ENCODE measurements around the gene GLA. TPM values are rescaled to one million over a fixed set of nuclear protein-coding genes. Genes with fewer than 3 reads are reported as not detected.

GLA gene
- total and polyA plus RNA-seq, 7 donors, result 5.4 to 48.5 (median 14.4) TPM

DNA sequence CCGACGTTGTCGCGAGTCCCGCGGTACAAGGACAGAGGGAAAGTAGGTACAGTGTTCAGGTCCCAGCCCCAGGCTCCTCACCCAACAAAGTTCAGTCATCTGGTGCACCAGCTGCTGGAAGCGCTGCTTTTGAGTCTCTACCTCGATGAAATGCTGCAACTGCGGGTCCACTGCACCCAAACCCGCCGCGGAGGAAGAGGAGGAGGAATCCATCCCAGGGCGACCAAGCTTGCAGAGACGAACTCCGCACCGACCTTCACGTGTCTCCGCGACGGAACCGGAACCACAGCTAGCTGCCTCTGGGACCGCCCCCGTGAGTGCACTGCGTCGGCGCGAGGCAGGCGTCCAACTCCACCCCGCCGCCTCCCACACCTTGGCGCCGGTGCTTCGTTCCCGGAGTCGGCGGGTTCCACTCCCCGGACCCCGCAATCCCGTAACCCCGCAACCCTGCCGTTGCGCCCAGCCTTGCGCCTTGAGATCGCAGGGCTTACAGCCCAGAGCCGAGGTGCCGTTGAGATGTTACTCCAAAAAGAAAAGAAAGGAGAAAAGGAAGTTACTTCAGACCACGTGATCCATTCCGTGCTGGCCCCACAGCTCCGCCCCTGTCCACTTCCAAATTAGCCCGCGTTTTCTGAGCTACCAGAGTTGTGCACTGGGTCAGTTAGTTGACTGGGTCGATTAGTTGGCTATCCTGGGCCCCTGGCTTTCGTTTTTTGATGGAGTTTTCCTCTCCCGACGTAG lies 59.1 kb downstream of the GLA start, which contains the start of gene TIMM8A:
Gene TIMM8A (minus strand): TSS at position 291 of the 741 bp plus-strand sequence. CDS start 78 bp downstream, at position 213.
- intact Hi-C loops (cut with DNase I), result no loop called here
- WGBS, 3 donors, result 0 to 25% (median 0%) methylated on average over 17 to 55 of the region's 55 CpGs

DNA sequence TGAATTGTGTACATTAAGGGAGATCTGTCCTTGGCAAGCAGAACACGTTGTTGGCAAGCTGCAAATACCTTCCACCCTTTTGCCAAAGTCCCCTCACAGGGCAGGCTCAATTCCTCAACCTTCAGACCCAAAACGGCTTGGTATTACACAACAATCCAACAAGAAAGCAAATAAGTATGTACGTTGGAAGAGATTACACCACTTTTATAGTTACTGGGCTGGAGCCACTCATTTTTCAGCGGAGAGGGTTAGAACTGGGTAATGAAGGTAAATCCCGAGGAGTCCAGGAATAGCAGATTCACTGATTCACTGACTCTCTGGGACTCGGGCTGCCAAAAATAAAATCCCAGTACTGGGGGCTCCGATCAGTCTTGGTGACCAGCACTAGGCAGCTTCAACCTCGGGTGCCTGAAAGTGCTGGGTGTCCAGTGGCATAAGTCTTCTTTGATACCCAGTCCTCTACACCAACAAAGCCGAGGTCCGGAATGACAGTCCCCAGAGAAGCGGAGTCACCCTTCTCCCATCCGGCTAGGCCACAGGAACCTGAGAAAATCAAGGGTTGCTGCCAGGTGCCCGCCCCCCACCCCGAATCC lies 59.8 kb downstream of the GLA start:
- Histone ChIP-seq H3K9me3 (no peaks in the 10 kb centered on the region), H3K4me3 (peak overlapping the region; percentile 83), H3K27ac (peak overlapping the region; percentile 88), H3K27me3 (ENCODE audit: insufficient read depth in 3 of 3, low read length in 2 of 3) (no peaks in the 10 kb centered on the region), H3K4me1 (no peaks in the 10 kb centered on the region), H3K36me3 (ENCODE audit: insufficient read depth in 1 of 2, low read depth in 1 of 2) (peaks cover 0 to 10% of the 10 kb centered on the region in 2 donors)
- DNase-seq, result no peak
- WGBS, 3 donors, result 0 to 25% (median 1%) methylated on average over 12 to 14 of the region's 14 CpGs
- ATAC-seq, result peak; percentile 10 to 47 (median 32)
- intact Hi-C loops (cut with DNase I), result no loop called here
- TF ChIP-seq, protein P1, sequence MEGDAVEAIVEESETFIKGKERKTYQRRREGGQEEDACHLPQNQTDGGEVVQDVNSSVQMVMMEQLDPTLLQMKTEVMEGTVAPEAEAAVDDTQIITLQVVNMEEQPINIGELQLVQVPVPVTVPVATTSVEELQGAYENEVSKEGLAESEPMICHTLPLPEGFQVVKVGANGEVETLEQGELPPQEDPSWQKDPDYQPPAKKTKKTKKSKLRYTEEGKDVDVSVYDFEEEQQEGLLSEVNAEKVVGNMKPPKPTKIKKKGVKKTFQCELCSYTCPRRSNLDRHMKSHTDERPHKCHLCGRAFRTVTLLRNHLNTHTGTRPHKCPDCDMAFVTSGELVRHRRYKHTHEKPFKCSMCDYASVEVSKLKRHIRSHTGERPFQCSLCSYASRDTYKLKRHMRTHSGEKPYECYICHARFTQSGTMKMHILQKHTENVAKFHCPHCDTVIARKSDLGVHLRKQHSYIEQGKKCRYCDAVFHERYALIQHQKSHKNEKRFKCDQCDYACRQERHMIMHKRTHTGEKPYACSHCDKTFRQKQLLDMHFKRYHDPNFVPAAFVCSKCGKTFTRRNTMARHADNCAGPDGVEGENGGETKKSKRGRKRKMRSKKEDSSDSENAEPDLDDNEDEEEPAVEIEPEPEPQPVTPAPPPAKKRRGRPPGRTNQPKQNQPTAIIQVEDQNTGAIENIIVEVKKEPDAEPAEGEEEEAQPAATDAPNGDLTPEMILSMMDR (IDR thresholded peaks at IDR 0.05), result no peak

More for the DNA sequence above, 59.1 kb downstream of the GLA start, which contains the start of gene TIMM8A:
- TF ChIP-seq, protein P1 (IDR thresholded peaks at IDR 0.05), result no peak
- H3K9me3 ChIP-seq, result no peaks in the 10 kb centered on the region
- H3K4me1 ChIP-seq, result no peaks in the 10 kb centered on the region
- H3K27ac ChIP-seq, result peak within 1 kb of the TSS; percentile 88
- H3K4me3 ChIP-seq, result peak within 1 kb of the TSS; percentile 83
- H3K36me3 ChIP-seq (ENCODE audit: insufficient read depth in 1 of 2, low read depth in 1 of 2), result peaks cover 0 to 10% of the 10 kb centered on the region in 2 donors
- peak; percentile 80 to 90 for DNase-seq
- ATAC-seq, result peak; percentile 94 to 98 (median 97)
- no peaks in the 10 kb centered on the region for H3K27me3 ChIP-seq (ENCODE audit: insufficient read depth in 3 of 3, low read length in 2 of 3)

Other genes starting within 250 kb of the GLA start
- under 1 TPM; 0.02 to 0.06 (median 0.03) TPM for gene DRP2, start 188.1 kb downstream of the GLA start, total RNA-seq
- under 1 TPM; 0.07 to 0.09 (median 0.08) TPM for gene DRP2, start 188.1 kb downstream of the GLA start, polyA plus RNA-seq
- not detected for gene TAF7L, start 116.6 kb downstream of the GLA start, total RNA-seq
- under 1 TPM in 1 of 3 donors, not detected in 2; 0.04 TPM for gene TAF7L, start 116.6 kb downstream of the GLA start, polyA plus RNA-seq
- 10 to 100 TPM; 11.7 to 23.2 (median 13.5) TPM for gene TIMM8A, start 59.2 kb downstream of the GLA start, total RNA-seq
- gene TIMM8A, start 59.2 kb downstream of the GLA start, polyA plus RNA-seq, result 10 to 100 TPM; 11.0 to 35.3 (median 13.8) TPM
- 1 to 10 TPM in 3 of 4 donors, under 1 TPM in 1; 0.81 to 2.0 (median 1.3) TPM for gene BTK, start 21.7 kb downstream of the GLA start, total RNA-seq
- gene BTK, start 21.7 kb downstream of the GLA start, polyA plus RNA-seq, result under 1 TPM; 0.27 to 0.47 (median 0.37) TPM
- 100 to 1,000 TPM; 102 to 181 (median 132) TPM for gene RPL36A, start 16.9 kb downstream of the GLA start, total RNA-seq
- gene RPL36A, start 16.9 kb downstream of the GLA start, polyA plus RNA-seq, result 1,000 to 10,000 TPM in 2 of 3 donors, 100 to 1,000 TPM in 1; 848 to 1,450 (median 1,427) TPM
- gene HNRNPH2, start 297 bp upstream of the GLA start, total RNA-seq, result 100 to 1,000 TPM in 1 of 4 donors, 10 to 100 TPM in 3; 43.7 to 101 (median 67.4) TPM
- gene HNRNPH2, start 297 bp upstream of the GLA start, polyA plus RNA-seq, result 10 to 100 TPM; 49.1 to 83.3 (median 52.1) TPM
- gene ARMCX4, start 77.5 kb upstream of the GLA start, total RNA-seq, result 10 to 100 TPM in 1 of 4 donors, 1 to 10 TPM in 3; 4.4 to 11.6 (median 5.6) TPM
- gene ARMCX4, start 77.5 kb upstream of the GLA start, polyA plus RNA-seq, result 1 to 10 TPM; 3.1 to 4.4 (median 4.2) TPM
- gene ARMCX1, start 142.6 kb upstream of the GLA start, total RNA-seq, result 10 to 100 TPM; 18.0 to 46.9 (median 21.1) TPM
- gene ARMCX1, start 142.6 kb upstream of the GLA start, polyA plus RNA-seq, result 10 to 100 TPM in 2 of 3 donors, 1 to 10 TPM in 1; 8.7 to 18.7 (median 15.6) TPM
- gene ARMCX6, start 210.1 kb upstream of the GLA start, total RNA-seq, result 10 to 100 TPM; 10.5 to 32.1 (median 20.8) TPM
- 10 to 100 TPM; 10.1 to 35.6 (median 16.7) TPM for gene ARMCX6, start 210.1 kb upstream of the GLA start, polyA plus RNA-seq
- gene ARMCX3, start 215.2 kb upstream of the GLA start, total RNA-seq, result 10 to 100 TPM; 32.2 to 72.6 (median 54.3) TPM
- gene ARMCX3, start 215.2 kb upstream of the GLA start, polyA plus RNA-seq, result 10 to 100 TPM; 26.7 to 48.0 (median 44.6) TPM